GM19351 (cell line): ENCODE data around the gene LCP2.

Source experiments
- ATAC-seq: cut with Tn5 transposase; IDR thresholded peaks from one replicate; pipeline ENCODE4 v1.9.1; 2021; ENCODE audit warnings: mild to moderate bottlenecking, moderate library complexity; ENCODE audit not compliant: unreplicated experiment

The LCP2 gene

DNA sequence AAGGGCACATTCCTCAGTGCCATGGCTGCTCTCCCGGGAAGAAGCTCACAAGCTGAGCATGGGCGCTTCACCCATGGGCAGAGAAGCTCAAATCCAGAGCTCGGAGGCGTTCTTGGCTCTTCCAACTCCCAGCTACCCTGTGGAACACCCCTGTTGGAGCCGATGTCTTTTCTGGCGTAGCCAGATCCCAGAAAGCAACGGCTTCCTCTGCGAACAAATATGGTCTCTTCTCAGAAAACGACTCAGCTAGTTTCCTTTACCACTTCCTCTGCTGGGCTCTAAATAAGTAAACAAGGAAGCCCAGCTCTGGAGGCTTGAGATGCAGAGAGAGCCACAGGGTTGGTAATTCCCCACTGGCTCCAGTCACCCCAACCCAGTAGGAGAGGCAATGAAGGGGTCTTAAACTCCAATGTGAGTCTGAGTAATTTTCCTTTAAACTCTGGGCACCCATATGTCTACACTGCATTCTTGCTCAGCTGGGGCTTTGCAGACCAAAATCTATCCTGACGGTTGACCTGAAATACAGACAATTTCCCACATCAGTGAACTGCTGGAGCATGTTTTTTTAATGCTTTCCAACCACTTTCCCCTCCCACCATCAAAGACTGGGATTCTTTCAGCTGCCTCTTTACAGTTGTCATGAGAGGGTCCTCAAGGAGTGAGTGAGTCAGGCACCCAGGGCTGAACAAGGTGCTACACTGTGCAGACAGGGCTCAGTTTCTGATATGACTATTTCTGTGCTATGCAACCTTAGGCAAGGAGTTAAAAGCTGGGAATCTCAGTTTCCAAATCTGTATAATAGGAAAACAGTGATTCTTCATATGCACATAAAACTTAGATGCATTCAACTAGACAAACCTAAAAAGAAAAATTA, at the start of gene LCP2:
TSS of gene LCP2 (minus strand) at position 189 of the 874 bp plus-strand sequence. CDS start at position 23, 166 bp downstream.
- ATAC-seq, result peak; percentile 37

DNA sequence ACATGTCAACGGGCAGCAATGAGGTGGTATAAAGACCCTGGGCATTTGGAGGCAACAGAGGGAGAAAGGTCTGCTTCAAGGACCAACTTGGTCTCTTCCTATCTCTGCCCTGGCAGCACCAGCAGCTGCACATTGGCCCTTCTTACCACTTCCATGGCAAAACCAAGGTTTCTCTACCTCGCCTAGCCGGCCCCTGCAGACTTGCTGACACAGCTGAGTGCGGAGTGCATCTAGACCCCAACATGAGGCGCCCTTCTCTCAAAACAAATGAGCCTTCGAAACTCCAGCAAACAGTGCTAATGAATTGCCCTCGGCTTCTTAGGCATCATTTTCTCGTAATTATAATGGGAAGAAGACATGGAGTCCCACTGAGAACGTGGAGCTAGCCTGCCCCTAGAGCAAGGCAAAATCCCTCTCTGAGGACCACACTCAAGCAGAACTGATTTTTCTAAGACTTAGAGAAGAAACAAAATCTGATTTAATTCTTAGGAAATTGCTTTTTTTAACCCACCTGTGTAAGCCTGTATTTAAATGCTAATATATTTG, 49.5 kb upstream of the LCP2 start:
- no peak for ATAC-seq

DNA sequence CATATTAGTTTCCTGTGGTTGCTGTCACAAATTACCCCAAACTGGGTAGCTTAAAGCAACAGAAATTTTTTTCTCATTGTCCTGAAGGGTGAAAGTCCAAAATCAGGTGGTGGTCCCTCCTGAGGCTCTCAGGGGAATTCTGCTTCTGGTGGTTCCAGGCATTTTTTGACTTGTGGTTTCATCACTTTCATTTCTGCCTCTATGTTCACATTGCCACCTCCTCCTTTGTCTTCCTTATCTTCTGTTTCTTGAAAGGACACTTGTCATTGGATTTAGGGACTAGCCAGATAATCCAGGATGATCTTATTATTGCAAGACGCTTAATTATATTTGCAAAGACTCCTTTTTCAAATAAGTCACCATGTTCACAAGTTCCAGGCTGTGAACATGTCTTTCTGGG, 48.4 kb upstream of the LCP2 start:
- ATAC-seq, result no peak

DNA sequence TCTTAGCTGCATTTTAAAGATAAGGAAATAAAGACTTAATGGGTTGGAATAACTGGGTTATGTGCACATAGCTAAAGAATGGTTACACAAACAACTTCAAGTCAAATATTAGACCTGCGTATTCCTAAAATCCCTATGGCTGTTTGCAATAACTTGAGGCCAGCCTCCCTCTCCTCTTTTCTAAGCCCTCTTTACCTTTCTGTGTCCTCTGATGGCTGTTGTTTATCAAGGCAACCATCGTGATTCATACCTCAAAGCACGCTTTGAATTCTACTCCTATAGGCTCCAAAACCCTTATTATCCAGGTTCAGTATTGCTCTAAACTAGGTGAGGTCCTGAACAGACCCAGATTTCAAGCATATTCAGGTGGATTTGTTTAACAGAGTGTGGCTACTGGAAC, 45.6 kb upstream of the LCP2 start:
- no peak for ATAC-seq

DNA sequence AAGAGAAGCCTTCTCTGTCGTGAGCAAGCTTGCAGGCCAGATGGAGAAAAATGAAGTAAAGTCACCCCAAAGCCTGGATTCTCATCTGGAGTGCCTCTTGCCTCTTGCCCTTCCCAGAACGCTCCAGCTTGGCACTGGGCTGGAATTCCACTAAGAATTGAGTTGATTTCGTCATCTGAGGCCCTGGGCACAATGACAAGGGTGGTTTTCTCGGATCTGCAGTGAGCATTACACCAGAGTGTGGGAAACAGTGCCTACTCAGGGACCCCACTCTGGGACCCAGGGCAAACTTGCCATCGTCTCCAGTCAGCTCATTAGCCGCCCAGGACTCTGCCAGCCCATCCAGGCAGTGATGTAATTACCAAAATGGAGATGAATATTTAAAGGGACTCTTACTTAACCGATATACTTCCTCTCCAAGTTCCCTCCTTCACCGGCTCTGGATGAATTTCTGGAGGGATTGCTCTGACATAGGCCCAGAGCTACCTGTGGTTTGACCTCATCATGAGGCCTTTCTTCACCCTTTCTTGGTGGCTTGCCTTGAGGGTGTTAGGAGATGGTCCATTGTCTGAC, 44.7 kb upstream of the LCP2 start:
- no peak for ATAC-seq

DNA sequence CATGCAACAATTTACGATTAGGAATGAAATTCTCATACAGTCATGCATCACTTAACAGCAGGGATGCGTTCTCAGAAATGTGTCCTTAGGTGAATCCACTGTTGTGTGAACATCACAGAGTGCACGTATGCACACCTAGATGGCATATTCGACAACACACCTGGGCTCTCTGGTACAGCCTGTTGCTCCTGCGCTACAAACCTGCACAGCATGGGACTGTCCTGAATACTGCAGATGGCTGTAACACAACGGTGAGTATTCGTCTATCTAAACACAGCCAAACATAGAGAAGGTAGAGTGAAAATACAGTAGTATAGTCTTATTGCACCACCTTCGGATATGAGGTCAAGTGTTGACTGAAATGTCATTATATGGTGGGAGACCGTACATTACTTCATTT, 44.0 kb upstream of the LCP2 start:
- no peak for ATAC-seq

DNA sequence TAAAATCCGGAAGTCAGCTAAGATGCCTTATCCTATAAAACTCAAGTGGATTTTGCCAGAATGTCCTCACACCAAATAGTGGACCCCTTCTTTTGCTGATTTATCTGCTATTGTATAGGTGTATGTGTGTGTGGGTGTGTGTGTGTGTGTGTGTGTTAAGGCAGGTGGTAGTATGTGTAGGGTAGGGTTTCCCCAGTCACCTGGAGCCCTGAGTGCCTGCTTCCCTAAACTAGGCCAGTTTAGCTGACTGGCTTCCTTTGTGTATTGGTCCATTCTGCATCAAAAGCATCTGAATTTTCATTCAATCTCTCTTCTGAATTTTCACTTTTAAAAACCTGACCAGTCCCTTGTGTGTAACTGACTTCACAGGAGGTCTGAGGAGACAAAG, 42.2 kb upstream of the LCP2 start:
- ATAC-seq, result no peak

DNA sequence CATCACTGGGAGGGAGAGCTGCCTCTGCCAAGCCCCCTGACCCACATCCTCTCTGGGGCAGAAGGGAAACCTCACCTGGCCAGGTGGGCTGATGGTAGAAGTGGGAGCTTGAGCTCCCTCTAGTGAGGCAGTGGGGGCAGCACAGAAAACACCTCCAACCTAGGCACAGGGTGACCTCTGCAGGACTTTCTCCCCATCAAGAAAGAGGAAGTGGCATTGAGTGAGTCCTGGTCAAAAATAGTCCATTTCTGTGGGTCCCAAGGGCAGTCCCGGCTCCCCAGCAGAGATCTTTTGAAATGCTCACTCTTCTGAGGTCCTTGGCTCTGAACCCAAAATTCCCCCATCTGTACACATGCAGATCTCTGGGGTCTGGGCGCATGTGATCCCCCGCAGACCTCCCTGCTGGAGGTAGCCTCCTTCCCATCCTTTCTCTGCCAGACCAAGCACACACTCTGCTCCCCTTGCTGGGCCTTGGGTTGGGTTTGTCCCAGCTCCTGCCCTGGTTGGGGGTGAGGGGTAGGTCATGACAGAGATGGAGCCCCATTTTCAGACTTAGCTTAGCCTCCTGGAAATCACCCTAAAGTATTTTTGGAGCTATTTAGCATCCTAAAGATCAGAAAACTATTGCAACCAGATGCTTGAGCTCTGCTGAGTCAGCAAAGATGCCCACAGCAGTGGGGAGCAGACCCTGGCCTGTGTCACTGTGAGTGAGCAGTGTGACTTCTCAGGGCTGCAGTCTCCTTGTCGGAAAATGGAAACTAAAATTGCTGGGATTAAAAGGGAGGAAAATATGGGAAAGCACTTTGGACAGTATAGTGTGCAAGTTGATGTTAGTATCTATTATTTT, 41.6 kb upstream of the LCP2 start:
- peak; percentile 97 for ATAC-seq

DNA sequence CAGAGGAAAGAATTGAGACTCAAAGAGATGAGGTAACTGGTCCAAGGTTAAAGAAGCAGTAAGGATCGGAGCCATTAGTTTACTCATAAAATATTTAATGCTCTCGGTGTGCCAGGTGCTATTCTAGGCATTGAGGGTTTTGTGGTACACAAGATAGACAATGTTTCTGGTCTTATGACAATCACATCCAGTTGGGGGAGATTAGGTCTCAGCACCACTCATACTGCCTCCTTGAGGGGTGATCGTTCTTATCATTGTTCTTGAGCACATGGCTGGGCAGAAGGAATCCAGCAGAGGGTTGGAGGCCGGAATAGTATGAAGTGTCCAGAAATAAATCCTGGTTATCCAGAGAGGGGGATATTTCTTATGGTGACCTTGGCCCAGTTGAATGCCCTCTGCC, 40.7 kb upstream of the LCP2 start:
- ATAC-seq, result no peak

DNA sequence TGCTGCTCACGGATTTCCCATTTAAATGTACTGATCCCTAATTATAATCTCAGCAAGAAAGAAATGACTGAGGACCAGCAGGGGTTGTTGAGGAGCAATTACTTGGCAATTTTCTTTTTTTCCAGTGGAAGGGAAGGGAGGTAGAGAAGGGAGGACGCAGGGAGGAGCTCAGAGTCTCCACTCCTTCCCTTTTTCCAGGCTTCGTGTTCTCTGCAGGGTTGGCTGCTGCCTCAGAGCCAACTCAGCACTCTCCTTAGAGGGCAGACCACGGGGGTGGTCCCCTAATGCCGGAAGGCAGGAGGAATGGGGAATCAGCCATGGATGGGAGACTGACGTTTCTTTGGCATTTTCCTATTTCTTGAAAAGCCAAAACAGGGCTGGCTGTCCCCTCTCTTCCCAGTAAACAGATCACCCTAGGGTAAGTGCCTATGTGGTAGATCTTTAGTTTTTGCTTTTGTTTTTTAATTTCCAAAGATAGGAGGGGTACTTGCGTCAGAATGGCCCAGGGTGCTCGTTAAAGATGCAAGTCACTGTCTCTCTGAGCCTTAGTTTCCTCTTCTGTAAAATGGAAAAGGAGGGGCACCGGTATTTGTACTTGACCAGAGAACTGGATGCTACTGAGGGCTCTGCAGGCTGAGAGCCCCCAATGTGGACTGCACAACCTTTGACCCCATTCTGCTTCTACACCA, 39.6 kb upstream of the LCP2 start:
- ATAC-seq, result no peak

DNA sequence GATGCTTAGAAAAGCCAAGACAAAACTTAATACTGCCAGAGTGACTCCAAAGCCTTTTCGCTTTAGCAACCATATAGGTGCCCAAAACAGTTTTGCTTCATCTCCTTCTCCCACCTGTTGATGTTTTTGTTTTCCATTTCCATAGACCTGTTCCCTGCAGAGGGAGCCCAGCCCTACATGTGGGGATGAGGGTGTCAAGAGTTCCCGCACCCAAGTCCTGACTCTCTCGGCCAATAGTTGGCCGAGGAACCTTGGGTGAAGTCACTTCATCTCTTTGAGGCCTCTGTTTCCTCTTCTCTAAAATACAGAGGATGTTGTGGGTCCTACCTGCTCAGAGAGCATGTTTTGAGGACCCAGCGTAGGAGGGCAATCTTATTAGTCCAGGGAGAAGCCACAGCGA, 38.5 kb upstream of the LCP2 start:
- ATAC-seq, result no peak

DNA sequence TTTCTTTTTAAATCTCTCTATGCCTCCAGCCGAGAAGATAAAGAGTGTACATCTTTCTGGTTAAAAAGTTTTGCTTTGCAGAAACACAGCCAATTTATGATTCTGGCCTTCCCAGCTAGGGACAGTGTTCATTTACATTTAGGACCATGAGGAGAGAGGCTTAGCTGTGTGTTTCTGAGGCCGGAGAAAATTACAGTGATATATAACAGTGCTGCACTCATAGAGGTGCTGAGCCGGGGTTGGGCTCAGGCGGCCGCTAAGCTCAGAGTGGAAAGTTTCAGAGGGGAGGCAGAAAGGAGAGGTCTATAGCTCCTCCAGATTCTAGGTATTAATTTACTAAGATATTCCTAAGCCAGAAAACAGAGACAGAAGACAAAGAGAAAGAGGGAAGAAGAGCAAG, 37.0 kb upstream of the LCP2 start:
- ATAC-seq, result no peak

DNA sequence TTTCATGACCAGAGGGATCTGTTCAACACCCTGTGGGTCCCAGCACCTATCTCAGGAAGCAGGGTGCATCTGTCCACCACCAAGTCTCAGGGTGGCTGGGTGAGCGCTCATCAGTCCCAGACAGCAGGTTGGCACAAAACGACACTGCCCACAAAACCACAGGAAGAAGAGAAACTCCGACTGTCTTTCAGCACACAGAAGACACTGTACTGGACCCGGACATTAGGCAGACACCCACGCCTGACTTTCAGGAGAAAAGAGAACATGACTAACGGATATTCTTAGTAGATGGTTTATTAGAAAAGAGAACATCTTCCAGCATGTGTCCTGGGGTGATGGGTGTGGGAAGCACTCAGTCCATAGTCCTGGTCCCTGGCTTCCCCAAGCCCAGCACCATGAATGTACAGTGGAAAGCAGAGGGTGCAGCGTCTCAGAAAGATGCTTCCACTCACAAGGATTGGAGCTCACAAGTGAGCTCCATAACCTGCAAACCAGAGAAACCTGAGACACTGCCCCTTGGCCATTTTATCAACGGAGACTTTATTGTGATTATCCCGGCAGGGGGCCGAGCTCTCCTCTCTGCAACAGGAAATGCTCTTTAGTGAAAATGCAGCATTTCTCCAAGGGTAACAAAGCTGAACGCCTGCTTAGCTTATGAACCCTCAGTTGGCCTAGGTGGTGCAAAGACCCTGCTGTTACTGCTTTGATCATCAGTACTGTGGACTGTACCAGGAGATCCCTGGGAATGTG, 35.8 kb upstream of the LCP2 start:
- peak; percentile 36 for ATAC-seq

DNA sequence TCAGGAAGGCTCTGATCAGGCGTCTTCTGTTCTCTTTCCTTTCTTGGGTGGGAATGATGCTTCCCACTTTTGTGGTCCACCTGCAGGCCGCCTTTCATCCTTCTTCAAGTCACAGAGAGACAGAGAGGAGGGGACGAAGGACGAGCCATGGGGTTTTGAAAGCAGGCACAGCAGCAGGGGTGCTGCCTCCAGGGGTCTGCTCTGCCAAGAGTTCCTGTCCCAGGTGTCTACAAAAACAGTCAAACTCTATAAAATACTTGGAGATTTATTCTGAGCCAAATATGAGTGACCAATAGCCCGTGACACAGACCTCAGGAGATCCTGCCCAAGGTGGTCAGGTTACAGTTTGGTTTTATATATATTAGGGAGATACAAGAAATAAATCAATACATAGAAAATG, 34.5 kb upstream of the LCP2 start:
- no peak for ATAC-seq

DNA sequence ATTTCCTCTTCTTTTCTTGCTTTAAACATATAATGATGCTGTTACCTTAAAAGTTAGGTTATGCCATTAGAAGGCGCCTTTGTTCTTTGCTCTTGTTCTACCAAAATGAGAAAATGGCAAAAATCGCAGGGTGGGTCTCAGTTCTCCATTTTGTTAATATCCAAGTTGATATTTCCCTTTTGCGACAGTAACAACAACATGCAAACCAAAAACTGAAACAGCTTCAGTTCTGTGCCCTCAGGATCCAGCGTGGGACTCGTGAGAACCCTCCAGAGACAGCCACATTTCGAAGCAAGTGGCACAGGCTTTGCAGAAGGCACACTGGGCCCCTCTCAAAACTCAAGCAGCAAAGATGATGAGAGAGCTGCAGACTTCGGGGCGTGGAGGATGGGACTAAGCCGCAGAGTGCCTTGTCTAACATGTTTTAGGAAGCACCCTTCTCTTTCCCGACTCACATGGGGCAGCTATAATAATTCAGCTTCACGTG, 33.0 kb upstream of the LCP2 start:
- ATAC-seq, result no peak

DNA sequence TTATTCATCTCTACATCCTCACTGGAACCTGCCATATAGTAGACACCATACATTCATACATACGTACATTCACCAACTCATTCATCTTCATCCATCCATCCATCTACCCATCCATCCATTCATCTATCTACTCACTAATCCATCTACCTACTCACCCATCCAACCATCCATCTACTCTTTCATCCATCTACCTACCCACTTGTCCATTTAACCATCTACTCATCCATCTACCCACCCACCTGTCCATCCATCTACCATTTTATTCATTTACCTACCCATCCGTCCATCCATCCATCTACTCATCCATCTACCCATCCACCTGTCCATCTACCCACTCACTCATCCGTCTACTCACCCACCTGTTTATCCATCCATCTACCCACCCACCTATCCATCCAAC, 31.9 kb upstream of the LCP2 start:
- ATAC-seq, result no peak

DNA sequence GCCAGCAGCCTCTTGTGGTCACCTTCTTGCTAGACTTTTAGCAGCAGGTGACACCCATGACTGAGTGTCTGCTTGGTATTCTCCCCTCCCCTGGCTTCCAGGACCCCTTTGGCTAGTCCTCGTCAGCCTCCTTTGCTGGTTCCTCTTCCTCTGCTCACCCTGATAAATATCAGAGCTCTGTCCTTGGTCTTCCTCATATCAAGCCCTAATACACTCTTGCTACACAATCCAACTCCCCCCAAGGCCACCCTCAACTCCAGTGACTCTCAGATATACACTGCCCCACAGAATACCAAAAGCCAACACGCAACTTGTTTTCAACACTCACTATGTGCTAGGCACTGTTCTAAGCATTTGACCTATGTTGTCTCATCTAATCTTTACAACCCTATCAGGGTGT, 30.3 kb upstream of the LCP2 start:
- no peak for ATAC-seq

DNA sequence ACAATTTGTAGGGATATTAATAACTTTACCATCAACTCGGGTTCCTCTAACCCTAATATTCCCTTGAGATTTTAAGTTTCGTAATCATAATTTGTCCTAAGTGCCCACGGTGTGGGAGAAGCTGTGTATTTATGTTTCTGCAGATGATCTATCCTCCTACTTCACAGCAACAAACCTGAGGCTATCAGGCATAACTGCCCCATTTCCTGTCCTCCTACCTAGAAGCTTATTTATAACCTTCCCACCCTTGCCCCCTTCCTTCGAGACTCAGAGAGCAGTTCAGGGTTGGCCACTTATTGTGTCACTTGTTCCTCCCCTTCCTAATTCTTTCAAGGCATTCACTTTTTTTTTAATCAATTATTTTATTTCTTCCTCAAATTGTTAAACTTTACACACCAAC, 29.6 kb upstream of the LCP2 start:
- peak; percentile 44 for ATAC-seq

DNA sequence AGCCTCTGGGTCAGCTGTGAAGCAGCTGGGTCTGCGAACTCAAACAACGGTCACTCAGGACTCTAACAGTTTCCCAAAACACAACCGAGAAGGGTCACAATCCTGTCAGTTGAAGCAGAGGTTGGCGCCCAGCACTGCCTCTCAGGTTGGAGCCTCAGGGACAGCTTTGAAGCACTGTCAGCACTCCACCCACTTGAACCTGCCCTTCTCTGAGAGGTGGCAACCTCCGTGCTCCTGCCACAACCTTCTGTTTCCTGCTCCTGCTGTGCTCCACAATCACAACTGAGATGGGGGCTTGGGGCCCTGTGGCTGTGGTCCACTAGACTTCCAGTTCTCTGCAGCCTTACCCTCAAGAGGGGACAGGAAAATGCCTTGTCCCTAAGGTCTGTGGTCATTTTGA, 21.7 kb upstream of the LCP2 start:
- no peak for ATAC-seq

DNA sequence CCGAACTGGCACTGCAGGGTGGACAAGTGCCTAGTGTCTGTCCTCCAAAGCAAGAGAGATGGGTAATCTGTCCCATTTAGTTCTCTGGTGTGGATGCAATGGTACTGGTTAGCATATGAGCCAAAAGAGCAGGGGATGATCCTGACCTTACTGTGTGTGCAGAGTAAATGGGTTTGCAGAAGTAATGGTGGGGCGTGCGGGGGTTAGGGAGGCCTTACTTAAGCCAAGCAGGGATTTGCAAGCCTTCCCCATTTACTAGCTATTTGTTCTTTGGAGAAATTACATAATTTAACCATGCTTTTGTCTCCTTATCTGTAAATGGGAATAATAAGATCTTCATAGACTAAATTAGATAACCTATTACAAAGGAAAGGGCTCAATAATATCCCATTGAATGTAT, 19.9 kb upstream of the LCP2 start:
- no peak for ATAC-seq
